ENCODE data around the gene SYP.

SYP gene

DNA sequence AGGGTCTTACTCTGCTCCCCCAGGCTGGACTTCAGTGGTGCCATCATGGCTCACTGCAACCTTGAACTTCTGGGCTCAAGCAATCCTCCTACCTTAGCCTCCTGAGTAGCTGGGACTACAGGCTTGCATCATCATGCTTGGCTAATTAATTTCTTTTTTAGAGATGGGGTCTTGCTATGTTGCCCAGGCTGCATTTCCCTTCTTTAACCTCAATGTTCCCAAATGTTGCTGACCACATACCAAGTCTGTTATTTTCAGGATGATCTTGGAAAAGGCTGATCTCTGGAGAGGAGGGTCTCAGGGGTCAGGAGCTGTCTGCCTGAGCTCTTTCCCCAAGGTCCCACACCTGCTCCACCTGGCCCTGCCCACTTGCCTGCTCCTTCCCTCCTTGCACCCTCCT, 20.1 kb upstream of the SYP start:
- no peak for DNase-seq (ENCODE audit: low read depth)

GRCh38 chrX:49214996-49215526, 15.1 kb upstream of the SYP start:
- no peak for DNase-seq (ENCODE audit: low read depth)

- no peak for DNase-seq (ENCODE audit: low read depth)
Observed at GRCh38 chrX:49214416-49214815, 14.4 kb upstream of the SYP start.

DNA sequence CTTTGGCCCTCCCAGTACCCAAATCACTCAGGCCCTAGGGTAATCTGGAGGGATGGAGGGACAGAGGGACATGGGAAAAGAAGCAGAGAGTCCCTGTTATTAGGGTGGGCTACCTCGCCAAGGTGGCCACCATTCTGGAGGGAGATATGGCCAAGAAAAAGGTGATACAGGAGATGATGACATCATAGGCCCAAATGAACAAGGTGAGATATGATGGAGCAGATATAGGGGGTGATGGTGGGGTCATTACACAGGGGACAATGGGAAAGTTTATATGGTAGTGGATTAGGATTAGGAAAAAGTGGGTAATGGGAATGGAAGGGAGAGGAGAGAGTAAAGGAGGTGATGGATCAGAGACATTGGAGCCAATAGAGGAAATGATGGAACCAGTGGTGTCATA, 12.9 kb upstream of the SYP start:
- no peak for DNase-seq (ENCODE audit: low read depth)

- DNase-seq (ENCODE audit: low read depth): no peak
Observed at GRCh38 chrX:49212209-49212608, 12.2 kb upstream of the SYP start.

DNA sequence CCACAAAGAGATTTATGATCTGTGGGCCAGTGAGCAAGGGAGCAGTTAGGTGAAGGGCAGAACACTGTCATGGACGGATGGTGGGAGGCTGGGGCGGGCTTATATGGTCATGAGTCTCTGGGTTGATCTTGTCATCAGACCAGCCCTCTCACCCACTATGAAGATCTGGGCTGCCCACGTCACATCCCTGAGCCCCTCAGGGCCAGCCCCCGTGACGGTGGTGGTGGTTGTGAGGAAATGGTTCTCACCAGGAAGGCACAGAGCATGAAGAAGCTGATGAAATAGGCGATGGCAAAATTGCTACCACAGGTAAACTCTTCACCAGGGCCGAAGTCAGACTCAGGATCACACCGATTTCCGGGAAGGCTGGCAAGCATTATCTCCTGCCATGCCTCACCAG, 11.1 kb upstream of the SYP start:
- DNase-seq (ENCODE audit: low read depth): no peak

- DNase-seq (ENCODE audit: low read depth): no peak
Observed at GRCh38 chrX:49210406-49210805, 10.4 kb upstream of the SYP start.

- no peak for DNase-seq (ENCODE audit: low read depth)
Observed at GRCh38 chrX:49209434-49210251, 9.7 kb upstream of the SYP start.

- DNase-seq (ENCODE audit: low read depth): no peak
Observed at GRCh38 chrX:49208399-49208798, 8.4 kb upstream of the SYP start.

DNA sequence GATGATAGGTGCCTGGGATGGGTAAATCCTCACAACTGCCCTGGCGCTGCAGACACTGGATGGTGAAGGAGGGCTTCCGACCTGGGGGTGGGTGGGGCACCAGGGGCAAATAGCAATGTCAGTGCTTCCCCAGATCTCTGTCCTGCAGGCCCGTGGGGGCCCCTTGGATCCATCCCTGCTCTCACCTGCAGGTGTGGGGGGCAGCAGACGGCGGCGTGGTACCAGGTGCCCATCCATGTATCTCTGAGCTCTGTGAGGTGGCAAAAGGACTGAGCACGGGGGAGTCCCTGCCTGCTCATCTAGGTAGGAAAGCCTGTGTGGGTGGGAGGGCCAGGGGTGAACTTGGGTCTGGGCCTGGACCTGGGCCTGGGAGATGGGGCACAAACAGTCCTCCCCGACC, 6.5 kb upstream of the SYP start:
- DNase-seq (ENCODE audit: low read depth): no peak

DNA sequence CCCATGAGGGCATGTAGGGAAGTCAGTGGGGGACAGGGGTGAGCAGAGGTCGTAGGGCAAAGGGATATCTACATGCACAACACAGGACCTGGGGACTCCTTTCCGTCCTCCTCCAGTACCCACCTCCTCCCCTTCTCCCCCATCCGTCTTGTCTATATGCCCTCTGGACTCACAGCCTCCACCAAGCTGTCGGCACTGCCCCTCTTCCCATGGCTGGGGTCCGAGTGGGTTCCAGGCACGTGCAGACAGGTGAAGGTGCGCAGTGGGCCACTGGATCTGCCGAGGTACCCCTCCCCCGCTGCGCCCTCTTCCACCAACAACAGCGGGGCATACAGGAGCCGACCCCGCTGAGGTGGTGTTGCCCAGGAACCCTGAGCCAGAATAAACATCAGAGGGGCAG, 5.5 kb upstream of the SYP start:
- no peak for DNase-seq (ENCODE audit: low read depth)

- DNase-seq (ENCODE audit: low read depth): no peak
Observed at GRCh38 chrX:49204709-49205108, 4.7 kb upstream of the SYP start.

DNA sequence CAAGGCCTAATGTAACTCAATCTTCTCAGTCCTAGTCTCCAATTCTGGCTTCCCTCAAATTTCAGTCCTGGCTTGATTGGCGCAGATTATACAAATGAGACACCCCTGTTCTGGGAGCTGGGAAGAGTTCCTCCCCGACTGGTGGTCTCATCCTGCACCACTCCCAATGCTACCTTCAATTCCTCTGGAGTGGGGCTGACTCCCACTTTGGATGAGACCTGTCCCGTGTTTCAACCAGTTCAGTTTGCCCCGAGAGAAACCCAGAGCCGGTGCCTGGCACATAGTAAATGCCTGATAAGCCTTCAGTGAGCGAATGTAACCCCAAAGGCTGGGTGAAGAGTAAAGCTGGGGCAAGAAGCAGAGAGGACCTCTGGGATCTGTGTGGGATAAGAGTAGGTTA, 4.0 kb upstream of the SYP start:
- DNase-seq (ENCODE audit: low read depth): no peak

DNA sequence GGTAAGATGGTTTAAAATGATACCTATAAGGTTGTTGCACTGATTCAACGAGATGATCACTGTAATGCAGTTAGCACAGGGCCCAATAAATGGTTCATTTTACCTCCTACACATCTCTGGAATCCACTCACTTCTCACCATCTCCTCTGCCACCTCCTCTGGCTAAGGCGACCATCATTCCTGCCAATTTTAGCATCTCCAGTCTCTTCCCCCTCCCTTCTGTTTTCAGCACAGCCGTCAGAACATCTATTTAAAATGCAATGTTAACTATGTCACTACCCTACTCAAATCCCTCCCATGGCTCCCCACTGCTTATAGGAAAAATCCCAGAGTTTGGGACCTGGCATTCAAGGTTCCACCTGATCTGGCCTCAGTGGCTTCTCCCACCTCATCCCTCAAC, 3.5 kb upstream of the SYP start:
- DNase-seq (ENCODE audit: low read depth): no peak

GRCh38 chrX:49202022-49202421, 2.0 kb upstream of the SYP start:
- DNase-seq (ENCODE audit: low read depth): no peak

GRCh38 chrX:49199315-49199595, 738 bp downstream of the SYP start:
- DNase-seq (ENCODE audit: low read depth): no peak

DNA sequence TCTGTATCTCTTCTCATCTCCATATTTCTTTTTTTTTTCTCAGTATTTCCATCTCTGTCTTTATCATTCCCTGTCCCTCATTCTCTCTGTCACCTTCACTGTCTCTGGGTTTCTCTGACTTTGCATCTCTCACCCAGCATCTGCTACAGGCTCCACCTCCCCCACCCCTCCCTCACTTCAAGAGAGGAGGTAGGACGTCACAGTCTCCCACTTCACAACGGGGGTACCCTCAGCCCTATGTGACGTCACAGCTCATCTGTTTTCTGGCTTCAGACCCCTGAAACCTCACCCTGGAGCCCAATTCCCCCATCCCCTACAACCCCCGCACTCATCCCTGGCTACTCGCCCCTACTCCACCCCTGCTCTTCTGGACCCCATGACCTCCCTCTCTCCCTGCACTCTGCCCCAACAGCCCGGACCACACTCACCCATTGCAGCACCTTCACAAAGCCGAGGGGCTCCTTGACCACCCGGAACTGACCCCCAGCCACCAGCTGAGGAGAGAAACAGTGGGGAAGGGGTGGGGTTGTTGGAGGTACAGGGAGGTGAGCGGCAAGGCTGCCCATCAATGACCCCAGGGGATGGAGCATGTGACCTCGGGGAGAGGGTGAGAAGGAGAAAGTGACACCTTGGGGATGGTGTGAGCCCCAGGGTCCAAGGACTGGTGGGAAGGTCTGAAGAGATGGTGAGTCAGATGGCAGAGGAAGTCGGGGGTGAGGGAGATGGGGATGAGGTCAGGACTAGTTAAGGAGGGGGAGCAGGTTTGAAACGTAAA, 1.3 kb downstream of the SYP start:
- DNase-seq (ENCODE audit: low read depth): no peak

DNA sequence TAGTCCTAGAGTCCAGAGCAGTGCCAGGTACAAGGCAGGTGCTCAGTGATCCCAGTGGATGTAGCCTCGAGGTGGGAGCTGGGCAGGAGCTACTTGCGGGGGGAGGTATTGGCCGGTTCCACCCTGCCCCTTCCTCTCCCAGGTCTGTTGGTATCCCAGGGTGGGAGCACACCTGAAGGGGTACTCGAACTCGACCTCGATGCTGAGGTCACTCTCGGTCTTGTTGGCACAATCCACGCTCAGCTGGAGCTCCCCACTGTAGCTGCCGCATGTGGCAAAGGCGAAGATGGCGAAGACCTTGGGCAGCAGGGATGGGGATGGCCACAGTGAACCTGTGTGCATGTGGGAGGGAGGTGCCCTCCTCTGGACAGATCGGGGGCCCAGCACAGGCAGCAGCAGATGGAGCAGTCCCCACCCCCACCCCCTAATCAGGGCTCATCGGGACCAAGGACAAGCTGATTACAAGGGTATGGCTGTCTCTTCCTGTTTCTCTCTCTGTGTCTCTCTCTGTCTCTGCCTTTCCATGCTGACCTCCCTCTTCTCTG, 2.4 kb downstream of the SYP start:
- DNase-seq (ENCODE audit: low read depth): no peak

- no peak for DNase-seq (ENCODE audit: low read depth)
Observed at GRCh38 chrX:49193542-49193964, 6.4 kb downstream of the SYP start.

DNA sequence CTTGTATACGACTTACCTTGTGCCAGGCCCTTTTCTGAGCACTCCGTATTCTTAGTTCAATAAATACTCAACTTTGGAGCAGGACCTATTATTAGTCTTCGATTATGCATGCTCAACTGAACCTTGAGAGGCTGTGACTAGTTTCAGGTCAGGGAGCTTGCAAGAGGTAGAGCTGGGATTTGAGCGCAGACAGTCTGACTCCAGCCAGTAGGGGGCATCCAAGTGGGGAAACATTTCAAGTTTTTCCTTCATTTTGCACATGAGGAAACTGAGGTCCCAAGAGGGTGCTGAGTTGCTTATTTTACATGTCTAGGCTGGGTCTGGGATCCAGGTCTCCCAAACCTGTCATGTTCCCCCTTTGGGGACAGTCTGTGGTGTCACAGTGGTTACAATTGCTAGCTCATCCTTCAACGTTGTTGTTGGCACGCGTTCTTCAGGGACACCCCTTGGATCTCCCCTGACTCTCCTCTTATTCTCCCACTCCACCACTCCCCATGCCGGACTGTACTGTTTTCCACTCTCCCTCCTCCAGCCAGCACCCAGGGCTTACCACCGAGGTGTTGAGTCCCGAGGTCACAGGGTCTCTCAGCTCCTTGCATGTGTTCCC, 7.2 kb downstream of the SYP start:
- peak; percentile 23 for DNase-seq (ENCODE audit: low read depth)

GRCh38 chrX:49191574-49192011, 8.4 kb downstream of the SYP start:
- DNase-seq (ENCODE audit: low read depth): peak; percentile 21

GRCh38 chrX:49190821-49191573, 9.0 kb downstream of the SYP start:
- peak; percentile 73 for DNase-seq (ENCODE audit: low read depth)
